Fibroblast of pulmonary artery (primary cell): ENCODE results near the gene CDYL2.

ENCODE experiments used
- DNase-seq: peaks from one replicate; pipeline ENCODE4 v3.0.0-alpha.2; 2010; ENCODE audit warnings: low read depth
- H3K4me3 ChIP-seq: replicated peaks from 2 replicates; pipeline ENCODE4 v1.5.1; 2011; ENCODE audit warnings: low read depth, mild to moderate bottlenecking, control low read depth, low read length, moderate library complexity
- TF ChIP-seq, protein P1 (sequence below): IDR thresholded peaks from 2 replicates; pipeline ENCODE4 v1.5.1; 2011; ENCODE audit warnings: mild to moderate bottlenecking, control low read depth, low read length, inconsistent platforms; ENCODE audit errors: missing control alignments

CDYL2 gene

DNA sequence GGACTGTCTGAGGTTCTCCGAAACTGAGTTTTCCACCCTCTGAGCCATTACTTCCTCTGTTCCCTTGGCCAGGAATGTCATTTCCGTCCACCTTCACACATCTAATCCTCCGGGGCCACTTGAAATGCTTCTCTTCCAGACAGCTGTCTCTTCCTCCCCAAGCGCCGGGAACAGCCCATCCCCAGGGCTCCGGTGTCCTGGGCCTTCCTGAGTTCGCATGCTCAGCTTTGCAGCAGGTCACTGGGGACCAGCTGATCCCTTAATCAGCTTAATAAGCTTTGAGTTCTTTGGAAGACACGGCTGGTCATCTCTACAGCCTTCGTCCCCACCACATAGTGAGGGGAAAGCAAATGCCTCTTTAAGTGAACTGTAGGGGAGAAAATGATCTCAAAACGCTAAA is 140.2 kb downstream of the CDYL2 start:
- TF ChIP-seq, protein P1, sequence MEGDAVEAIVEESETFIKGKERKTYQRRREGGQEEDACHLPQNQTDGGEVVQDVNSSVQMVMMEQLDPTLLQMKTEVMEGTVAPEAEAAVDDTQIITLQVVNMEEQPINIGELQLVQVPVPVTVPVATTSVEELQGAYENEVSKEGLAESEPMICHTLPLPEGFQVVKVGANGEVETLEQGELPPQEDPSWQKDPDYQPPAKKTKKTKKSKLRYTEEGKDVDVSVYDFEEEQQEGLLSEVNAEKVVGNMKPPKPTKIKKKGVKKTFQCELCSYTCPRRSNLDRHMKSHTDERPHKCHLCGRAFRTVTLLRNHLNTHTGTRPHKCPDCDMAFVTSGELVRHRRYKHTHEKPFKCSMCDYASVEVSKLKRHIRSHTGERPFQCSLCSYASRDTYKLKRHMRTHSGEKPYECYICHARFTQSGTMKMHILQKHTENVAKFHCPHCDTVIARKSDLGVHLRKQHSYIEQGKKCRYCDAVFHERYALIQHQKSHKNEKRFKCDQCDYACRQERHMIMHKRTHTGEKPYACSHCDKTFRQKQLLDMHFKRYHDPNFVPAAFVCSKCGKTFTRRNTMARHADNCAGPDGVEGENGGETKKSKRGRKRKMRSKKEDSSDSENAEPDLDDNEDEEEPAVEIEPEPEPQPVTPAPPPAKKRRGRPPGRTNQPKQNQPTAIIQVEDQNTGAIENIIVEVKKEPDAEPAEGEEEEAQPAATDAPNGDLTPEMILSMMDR = no peak
- no peak overlapping the region for H3K4me3 ChIP-seq
- DNase-seq = no peak

DNA sequence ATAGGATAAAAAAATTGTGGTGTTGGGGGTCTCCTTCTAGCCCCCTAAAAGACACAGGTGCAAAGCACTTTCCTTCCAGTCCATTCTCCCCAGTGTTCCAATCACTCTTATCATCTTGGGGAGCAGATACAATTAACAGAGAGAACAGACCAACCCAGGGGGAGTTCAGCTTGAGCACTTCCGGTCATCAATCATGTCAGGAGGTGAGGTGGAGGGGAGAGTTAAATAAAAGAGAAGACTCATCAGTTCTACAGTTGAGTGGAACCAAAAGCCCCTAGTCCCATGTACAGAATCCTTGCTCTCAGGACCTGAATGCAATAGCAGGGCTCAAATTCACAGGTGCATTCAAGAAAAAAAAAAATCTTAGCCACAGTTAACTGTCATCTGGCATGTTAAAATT is 141.3 kb downstream of the CDYL2 start:
- TF ChIP-seq, protein P1 = no peak
- no peak for DNase-seq

DNA sequence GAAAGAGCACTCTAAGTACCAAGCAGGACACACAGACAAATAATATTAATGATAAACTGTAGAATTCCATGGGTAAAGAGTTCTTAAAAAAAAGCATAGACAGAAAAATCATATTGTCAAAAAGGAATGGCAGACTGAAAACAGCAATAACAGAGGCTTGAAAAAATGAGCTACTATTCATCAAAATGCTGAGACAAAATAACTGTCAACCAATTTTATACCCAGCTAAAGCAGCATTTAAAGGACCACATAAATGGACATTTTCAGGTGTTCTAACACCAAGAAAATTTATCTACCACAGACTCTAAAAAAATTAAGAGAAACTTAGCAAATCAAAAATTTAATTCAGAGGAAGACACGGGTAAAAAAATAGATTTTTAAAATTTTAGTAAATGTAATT is 144.5 kb downstream of the CDYL2 start:
- H3K4me3 ChIP-seq = no peak overlapping the region
- DNase-seq = no peak
- TF ChIP-seq, protein P1 = no peak

More for the DNA sequence above, 141.3 kb downstream of the CDYL2 start:
- H3K4me3 ChIP-seq = no peak overlapping the region

DNA sequence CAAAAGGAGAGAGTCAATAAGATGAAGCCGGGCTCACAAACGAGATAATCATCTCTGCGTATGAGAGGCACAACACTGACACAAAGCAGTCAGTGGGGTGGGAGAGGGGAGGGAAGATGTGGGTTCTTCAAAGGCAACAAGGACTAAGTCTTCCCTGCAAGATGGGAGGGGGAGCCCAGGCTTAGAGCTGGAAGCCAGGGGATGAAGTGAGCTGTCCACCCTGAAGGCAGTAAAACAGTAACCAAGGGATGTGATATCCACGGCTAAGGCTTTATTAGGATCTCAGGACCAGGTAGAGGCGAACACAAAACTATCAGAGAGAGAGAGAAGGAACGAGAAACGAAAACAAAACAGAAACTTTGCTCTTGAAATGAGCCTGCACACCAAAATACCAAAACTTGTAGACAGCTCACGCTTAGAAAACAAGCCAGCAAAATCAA is 147.7 kb downstream of the CDYL2 start:
- no peak overlapping the region for H3K4me3 ChIP-seq
- DNase-seq = no peak
- TF ChIP-seq, protein P1 = no peak

DNA sequence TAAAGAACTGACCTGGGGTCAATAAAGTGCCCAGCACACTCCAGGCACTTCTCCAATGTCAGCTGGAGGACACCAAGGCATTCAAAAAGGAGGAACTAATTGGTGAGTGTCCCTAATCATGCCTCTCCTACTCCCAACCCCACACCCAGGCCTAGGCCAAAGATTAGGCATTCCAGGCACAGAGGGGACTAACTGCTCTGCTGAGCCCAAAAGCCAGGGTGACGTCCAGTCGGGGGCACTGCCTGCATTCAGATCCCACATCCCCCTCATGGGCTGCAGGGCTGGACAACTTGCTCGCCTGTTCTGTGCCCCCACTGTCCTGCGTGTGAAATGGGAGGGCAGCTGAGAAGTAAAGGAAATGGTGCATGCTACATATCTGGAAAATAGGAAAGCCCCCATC is 148.2 kb downstream of the CDYL2 start:
- TF ChIP-seq, protein P1 = no peak
- DNase-seq = no peak
- no peak overlapping the region for H3K4me3 ChIP-seq

DNA sequence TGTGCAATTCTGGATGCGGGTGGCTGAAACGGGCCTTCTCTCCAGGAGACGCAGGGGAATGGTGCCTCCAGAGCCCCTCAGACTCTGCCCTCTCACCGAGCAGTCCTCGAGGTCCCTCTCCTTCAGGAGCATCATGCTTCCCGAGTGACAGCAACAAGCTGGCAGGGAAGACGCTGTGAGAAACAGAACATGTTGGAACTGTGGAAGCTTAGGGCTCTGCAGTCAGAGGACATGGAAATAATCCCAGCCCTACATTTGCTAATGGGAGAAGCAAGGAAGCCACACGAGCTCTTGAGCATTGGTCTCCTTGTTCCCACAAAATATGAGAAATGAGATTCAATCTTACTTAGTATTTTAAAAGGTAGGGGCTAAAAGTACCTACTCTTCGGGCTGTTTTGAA is 148.6 kb downstream of the CDYL2 start:
- DNase-seq = no peak
- TF ChIP-seq, protein P1 = no peak

DNA sequence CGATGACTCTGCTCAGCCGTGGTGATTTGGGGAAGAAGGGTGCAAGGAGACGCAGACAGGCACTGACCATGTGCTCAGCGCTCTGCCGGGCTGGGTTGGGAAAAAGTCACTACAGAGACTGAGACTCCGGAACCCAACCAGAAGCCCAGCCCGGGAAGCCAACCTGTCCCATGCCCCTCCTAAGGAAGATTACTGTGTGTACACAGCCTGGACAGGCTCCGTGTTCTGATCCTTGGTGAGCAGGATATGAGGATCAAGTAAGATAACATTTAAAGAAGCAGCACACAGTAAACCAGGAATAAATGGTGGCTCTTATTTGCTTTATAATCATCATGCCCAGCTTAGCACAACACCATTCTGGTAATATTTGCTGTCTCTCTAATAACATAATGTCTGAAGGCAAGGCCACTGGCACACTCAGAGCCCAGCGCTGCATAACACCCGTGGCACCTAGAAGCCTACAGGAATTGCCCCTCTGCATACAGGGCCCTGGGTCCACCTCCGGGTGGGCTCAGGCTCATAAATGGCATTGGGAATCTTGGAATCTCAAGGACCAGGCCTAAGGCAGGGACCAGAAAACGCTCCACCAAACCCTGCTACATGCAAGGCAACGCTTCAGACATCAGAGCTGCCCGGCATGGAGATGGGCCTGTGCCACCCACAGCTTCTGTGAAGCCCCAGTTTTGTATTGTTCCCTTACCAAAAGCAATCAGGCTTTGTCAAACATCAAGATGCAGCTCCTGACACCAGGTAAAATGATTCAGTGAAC is 150.1 kb downstream of the CDYL2 start:
- no peak for DNase-seq
- no peak overlapping the region for H3K4me3 ChIP-seq
- TF ChIP-seq, protein P1 = no peak

More for the DNA sequence above, 148.6 kb downstream of the CDYL2 start:
- H3K4me3 ChIP-seq = no peak overlapping the region
